NCI-H2196 treated with DMSO at 0.1 percent for 48 hours (cell line): ENCODE measurements around the gene GDPD5.

Experiments used
- DNase-seq: peaks from one replicate; lab custom pipeline; 2025; ENCODE audit not compliant: unreplicated experiment; lab: John Stamatoyannopoulos, UW

Gene GDPD5

DNA sequence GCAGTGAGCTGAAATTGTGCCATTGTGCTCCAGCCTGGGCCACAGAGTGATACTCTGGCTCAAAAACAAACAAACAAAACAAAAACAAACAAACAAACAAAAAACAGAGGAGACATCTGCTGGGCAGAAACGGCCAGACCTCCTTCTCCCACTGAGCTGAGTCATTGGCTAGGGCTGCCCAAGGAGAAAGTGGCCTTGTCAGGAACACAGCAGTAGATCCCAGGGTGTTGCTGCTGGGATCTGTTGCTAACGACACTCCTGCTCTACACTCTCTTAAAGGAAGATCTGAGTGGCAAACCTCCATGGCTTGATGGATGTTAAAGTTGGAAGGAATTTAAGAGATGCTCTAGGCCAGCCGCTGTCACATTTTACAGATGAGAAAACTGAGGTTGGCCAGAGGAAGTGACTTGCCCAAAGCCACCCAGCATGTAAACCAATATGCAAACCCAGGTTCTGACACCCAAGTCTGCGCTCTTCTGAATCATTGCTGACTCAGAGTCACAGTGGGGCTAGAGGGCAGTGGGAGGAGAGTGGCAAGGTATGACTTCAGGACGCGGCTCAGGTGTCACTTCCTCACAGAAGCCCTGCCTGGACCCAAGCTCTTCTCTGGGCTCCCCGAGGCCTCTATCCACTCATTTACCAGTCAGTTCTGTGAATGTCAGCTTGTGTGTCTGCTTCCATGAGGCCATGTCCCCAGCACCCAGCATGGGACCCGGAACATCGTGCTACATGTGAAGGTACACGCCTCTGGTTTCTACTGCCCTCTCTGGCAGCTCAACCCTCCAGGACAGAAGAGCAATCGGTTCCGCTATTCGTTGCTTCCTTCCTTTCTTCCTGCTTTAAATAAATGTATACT, 11.3 kb upstream of the GDPD5 start:
- no peak for DNase-seq

DNA sequence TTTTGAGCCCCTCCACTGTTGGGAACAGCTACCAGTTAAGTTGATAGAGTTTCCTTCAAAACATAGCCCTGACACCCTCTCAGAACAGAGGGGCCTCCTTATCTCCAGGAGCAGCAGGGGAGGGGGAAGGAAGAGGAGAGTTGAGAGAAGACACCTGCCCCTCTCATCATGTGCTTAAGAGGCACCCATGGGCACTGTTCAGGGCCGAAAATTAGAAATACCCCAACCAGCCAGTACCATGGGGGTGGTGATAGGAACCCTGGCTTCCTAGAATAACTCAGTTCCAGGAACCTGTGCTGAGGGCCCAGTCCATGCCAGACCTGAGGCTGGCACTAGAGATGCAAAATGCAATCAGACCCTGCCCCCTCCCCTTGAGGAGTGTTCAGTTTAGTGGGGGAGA, 9.3 kb upstream of the GDPD5 start:
- DNase-seq: no peak

DNA sequence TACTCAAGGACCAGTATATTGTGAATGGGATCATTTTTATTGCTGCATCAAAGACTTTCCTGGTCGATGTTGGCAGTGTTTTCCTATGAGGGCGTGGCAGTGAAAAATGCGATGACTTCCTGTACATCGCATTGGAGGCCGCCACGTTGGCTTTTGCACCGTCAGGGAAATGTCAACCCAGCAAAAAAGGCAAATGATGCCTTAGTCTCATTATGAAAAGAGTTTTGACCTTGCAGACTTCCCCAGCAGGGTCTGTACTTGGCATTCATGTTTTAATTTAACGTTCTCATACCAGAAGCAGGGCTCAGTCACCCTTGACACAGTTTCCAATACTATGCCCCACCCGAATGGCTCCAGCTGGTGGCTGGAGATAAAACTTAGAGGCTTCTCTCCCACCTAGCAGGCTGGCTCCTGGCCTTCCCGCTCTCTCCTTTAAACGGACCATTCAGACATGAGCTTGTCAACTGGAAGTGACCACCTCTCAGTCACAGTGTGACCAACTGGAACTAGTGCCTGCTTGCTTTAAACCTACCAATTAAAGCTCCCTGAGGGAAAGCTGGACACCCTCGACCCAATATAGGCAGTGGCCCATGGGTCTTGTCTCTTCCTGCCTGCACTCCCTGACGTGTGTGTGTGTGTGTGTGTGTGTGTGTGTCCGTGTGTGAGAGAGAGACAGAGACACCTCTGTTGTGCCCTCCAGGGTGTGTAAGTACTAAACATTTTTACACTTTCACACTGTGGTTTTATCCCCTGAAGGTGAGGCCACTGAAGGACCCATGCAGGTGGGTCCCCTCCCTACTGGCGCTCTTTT, 8.7 kb upstream of the GDPD5 start:
- no peak for DNase-seq

DNA sequence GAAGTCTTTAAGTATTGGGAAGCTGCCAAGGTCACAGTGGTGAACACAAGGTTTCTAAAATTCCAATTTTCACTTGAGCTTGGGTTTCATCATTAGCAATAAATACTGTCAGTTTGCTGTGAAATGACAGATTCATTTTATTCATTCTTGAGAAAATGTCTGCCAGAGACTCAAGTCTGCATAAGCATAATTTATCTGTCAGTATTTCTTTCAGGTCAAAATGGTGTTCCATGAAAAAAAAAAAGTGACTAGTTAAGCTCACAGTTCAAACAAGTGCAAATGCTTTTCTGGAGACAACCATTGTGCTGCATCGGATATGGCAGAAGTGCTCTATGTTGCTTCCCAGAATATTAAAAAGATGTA, 8.1 kb upstream of the GDPD5 start:
- no peak for DNase-seq

DNA sequence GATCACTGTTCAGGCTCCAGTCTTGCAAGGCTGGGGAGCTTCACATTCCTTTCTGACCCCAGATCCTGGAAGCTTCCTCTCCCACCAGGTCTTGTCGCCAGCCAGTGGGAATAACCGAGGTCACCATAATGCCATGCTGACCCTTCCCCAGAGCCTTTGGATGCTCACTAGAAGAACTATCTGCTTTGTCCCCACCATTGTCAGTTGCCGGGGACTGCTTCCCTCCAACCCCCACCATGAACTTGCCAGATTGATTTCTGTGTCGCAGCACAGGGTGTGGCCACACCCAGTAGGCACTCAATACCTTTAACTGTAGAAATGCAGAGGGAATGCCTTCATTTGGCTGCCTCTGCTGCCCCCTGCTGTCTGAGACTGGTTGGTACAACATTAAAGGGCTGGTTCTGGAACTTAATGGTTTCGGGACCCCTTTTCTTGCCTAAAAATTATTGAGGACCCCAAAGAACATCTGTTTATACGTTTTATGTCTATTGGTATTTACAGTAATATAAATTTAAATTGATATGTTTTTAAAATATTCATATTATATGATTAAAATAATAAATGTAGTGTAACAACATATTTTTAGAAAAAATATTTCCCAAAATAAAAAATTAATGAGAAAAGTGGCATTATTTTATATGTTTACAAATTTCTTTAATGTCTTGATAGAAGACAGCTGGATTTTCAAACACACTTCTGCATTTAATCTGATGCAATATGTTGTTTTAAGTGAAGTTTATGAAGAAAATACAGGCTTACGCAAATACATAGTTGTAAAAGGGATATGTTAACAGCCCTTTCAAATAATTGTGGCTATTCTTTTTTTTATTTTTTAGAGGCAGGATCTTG, 6.7 kb upstream of the GDPD5 start:
- peak; percentile 29 for DNase-seq

DNA sequence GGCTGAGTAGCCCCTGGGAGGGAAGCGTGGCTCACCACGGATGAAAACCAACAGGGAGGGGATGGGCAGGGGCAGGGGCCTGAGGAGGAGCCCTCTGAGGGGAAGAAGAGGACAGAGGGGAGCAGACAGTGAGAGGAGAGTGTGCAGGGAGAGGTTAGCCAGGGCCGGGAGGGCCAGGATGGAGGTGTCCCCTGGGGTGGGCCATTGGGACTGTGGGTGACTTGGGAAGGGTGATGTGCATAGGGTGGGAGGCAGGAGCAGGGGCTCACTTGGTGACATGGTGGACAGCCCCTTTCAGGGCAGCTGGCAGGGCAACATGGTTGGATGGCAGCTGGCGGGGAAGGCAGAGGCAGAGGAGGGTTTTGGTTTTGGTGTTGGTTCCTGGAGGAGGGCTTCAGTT, 5.6 kb upstream of the GDPD5 start:
- DNase-seq: no peak

DNA sequence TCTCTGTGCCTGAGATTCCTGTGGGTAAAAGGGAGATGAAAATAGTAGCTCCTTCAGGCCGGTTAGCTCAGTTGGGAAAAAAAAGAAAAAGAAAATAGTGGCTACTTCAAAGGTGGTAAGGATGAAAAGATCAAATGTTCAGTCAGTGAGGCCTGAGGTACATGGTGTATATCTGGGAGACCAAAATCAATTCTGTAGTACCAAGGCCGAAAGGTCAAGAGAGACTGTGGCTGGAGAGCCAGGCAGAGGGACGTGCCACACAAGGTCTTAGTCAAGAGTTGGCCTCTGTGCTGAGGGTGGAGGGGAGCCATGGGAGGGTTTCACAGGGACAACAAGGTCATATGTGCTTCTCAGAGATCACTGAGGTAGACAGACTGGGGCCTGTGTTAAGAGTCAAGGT, 4.8 kb upstream of the GDPD5 start:
- DNase-seq: no peak

DNA sequence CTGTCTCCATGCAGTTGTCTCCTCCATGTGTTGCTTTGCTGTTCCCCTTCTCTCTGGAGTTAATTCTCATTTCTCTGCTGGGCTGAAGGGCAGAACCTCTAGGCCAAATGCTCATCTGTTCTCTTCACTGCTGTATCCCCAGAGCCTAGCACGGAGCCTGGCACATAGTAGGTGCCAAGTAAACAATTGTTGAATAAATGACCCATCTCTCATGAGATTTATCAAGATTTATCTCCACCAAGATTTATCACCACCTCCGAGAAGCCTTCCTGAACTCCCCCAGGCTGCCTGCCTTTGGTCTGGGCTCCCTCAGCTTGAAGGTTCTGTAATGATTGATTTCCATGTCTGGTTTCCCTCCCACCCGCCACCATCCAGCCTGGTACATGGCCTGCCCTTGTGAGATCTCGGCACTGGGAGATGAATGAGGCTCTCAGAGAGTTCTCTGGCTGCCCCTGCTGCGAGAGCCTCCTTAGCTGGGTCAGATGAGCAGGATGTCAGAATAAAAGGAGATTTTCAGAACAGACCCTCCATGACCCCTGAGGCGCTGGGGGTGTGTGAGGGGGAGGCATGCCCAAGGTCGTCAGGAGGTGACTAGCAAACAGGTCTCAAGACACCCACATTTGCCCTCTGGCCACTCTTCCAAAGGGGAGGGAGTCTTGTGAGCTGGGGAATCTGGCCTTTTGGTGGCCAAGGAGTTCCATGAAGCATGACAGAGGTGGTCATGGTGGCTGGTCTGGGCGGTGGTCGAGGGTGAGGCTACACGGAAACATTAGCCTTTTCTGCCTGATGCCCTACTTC, 2.4 kb upstream of the GDPD5 start:
- no peak for DNase-seq

DNA sequence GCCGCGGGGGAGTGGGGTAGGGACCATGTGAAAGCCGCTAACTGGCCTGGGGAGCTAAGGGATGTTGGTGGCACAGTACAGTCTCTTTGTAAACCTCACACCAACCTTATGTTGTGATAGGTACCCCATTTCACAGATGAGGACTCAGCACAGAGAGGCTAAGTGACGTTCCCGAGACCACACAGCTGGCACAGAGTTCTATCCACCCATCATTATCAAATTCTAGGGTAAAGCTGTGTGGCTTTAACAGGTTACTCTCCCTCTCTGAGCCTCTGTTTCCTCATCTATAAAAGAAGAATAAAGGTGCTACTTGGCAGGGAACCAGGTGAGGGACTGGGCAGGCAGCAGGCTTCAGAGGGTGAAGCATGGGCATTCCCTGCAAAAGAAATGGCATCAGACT, 1.4 kb upstream of the GDPD5 start:
- DNase-seq: no peak

DNA sequence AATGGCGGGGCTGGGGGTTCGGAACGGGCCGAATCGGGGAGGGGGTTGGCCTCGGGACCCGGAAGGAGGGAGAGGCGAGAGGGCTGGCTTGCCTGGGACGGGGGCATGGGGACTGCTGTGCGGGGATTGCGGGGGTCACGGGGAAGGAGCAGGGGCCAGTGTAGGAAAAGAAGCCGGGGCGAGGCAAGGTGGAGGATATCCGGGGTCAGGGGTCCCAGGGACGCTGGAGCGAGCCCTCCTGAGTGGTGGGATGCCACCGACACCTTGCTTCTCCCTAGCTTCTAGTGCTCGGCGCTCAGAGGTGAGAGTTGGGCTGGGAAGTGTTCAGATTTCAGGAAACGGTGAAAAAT, 426 bp upstream of the GDPD5 start:
- DNase-seq: no peak

DNA sequence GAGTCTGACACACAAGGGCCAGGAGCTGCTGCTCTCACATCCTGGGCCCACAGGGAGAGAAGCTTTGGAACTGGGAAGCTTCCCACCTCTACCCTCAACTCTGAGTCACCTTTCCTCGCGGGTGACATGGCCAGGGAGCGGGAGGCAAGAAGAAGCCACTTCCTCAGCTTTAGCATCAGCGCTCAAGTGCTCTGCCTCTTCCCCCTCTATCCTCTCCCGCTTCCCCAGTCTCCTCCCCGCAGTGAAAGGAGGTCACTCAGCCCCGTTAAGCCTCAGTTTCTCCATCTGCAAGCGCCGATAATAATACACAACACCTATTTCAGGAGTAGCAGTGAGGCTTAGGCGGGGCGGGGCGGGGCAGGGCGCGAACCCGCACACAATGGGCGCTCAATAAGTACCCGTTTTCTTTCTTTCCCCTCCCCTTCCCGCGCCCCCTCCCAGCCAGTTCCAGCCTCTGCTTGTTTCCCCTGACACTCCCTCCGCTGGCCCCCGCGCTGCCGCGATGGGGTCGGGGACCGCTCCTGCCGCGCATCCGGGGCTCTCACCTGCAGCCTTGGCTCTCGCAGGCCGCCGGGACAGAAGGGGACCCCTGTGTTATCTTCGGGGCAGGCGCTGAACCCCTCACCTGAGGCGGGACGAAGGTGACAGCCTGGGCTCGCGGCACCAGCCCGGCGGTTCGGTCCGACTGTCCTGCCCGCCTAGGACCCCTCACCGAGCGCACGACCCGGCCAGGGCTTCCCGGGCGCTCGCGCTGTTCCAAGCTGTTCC, 892 bp downstream of the GDPD5 start:
- DNase-seq: no peak

DNA sequence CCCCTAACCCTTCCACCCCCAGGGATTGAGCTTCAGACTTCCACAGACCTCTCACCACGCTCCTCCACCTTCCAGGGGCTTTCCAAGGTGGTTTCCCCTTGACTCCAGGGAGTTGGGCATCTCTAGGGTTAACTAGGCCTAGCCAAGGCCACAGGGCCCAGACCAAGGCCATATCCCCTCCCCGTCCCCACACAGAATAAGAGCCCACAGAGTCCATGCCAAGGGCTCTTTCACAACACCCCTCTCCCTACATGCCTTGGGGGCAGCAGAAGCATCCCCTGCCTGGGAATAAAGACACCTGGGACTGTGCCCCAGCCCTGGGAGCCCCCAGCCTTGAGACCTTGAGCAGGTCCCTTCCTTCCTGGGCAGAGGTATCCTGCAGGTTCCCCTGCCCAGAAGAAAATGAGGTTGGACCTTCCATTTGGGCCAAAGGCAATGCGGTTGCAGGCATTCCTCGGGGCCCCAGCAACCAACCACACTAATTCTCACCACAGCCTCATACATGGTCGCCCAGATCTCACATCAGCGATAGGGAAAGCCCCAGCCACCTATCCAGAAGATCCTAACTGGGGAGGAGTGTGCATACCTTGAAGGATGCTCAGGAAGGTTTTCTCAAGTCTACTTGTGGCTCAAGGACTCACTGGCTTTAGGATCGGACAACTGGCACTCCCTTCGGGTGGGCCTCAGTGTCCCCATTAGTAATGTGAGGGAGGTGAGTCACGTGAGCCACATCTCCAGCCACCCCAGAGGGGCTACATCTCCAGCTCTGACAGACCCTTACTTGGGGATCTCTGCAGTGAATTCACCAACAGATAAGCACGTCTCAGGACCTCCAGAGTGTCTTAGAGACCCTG, 1.7 kb downstream of the GDPD5 start:
- DNase-seq: no peak

DNA sequence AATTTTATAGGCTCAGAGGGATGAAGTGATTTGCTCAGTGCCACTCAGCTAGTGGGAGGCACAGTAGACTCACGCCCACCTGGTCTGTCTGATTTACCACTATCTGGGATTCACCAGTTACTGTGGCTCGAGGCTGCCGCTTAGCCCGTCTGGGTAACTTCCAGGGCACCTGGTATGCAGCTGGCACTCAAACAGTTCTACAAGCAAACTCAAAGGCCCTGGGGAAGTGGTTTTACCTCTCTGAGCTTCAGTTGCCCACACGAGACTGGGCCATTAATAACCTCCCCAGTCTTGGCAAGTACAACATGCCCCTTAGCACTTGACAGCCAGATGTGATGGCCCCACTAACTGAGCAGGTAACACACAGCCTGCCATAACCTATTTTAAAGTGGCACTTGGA, 2.6 kb downstream of the GDPD5 start:
- no peak for DNase-seq

DNA sequence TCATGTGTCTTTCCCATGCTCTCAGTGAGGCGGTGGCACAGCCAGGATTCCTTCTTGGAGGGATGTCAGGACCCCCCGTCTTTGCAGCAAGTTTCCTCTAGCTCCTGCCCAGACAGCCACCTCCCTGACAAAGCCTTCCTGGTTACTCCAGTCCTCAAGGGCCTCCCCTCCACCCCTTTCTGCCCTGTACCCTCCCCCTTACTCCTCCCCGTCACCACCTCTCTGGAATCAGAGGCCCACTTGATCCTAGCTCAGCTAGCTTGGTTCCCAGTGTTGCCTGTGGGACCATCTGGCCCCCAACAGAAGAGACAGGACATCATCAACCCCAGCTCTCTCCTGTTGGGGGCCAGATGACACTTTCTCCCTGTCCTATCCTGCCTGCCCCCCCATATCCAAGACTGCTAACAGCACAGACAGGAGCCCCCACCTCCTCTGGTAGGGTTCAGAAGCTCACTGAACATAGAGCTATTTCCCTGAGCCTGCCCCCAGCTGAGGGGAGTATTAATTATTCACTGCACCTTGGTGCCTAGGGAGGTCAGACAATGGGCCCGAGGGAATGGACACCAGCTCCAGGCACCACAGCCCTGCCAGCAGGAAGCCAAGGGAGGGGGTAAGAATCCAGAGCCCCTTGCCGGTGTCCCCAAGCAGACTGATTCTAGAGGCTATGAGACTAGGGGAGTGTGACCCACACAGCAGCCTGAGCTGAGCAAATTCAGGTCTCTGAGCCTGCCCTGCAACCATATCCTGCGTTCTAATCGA, 3.3 kb downstream of the GDPD5 start:
- no peak for DNase-seq

DNA sequence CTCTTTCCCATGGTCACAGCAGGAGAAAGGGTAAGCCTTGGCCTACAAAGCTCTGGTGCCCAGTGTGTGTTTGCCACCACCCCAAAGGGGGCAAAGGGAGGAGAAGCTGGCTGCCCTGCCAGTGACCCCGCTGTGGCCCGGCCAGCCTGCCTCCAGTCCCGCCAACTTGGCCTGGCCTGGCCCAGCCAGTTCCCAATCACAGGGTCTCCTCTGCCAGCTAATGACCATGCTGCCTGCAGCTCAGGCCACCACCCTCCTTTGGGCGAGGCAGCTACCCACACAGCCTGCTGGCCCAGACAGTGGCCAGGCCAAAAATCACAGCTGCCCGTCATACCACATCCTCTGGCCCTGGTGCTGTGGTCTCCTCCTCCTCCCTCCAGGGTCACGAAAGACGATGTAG, 5.1 kb downstream of the GDPD5 start:
- no peak for DNase-seq

DNA sequence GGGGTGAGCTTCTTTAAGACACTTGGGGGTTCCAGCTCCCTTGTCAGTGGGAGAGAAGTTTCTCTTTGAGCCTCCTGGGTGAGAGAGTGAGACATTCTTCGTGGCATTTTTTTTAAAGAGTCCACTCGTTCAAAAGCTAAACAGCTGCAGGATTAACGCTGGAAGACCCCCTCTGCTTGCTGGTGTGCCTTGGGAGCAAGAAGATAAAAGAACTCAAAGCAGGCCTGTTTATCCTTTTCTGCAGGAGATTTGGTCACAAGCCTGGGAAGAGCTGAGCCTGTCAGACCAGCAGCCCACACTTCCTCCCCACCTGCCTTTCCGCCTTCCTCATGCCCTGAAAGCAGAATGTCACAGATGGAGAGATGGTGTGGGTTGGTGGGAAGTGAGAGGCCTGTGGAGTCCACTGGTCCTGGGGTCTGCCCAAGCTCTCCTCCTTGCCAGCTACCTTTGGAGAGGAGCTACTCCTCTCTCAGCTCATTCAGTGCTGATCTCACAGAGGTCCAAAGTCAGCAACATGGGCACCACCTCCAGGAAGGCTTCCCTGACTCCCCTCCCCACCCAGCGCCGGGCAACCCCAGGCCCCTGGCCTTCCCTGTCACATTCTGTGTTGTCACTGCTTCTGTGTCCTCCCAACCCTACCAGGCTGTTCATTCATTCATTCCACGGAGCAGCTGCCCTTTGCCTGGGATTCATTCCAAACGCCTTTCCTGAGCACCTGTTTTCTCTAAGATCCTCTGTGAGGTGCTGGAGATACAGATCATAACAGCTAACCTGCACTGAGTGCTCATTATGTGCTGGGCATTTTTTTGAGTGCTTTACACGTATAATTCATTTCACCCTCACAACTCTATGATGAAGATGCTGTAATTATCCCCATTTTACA, 6.7 kb downstream of the GDPD5 start:
- no peak for DNase-seq

DNA sequence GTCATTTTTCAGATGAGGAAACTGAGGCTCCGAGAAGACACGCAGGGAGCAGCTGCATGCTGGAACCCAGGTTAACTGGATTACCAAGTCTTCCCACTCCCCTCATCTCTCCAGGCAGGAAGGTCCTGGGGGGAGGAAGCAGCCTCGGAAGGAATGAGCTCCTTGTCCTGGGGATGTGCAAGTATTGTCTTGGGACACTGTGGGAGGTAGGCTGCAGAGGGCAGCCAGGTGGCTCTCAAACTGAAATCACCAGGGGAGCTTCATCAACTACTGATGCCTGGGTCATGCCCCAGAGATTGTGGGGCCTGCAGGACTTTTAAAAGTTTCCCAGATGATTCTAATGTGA, 7.6 kb downstream of the GDPD5 start:
- no peak for DNase-seq

DNA sequence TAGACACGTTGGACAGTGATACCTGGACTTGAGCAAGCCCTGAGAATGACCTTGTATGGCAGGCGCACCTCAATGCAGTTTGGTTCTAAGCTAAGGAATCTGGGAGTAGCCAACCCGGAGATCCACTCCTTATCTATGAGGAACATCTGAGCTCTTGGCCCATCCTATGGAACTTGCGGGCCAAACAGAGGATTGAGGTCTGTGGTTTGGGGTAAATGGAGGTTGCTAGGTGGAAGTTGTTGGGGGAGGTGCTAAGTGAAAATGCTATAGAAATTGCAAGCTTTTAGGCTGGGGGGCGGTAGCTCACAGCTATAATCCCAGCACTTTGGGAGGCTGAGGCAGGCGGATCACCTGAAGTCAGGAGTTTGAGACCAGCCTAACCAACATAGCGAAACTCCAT, 8.9 kb downstream of the GDPD5 start:
- DNase-seq: no peak
